Hepatocyte (in vitro differentiated cells): ENCODE data around the gene HNMT. TPM values are rescaled to one million over a fixed set of nuclear protein-coding genes. Genes with fewer than 3 reads are reported as not detected.

Source experiments
- DNase-seq: peaks from one replicate; pipeline ENCODE4 v3.0.0-alpha.2; 2016; ENCODE audit warnings: low spot score
- H2AFZ ChIP-seq: fragments of 200-600 bp; sonication (generic); 2 replicates; pipeline ENCODE4 v1.6.0; 2016; ENCODE audit warnings: antibody characterized with exemption, mild to moderate bottlenecking
- H3K27ac ChIP-seq: fragments of 200-600 bp; sonication (generic); 2 replicates; pipeline ENCODE4 v1.5.1; 2016; ENCODE audit warnings: mild to moderate bottlenecking
- H3K27me3 ChIP-seq: fragments of 200-600 bp; sonication (generic); 2 replicates; pipeline ENCODE4 v1.6.1; 2016
- H3K36me3 ChIP-seq: fragments of 200-600 bp; sonication (generic); replicated peaks from 2 replicates; pipeline ENCODE4 v1.5.1; 2016; ENCODE audit warnings: low read depth; ENCODE audit not compliant: insufficient read depth
- H3K4me1 ChIP-seq: fragments of 200-600 bp; sonication (generic); 2 replicates; pipeline ENCODE4 v1.5.1; 2016; ENCODE audit warnings: mild to moderate bottlenecking, moderate library complexity; ENCODE audit not compliant: insufficient read depth
- H3K4me2 ChIP-seq: fragments of 200-600 bp; sonication (generic); 2 replicates; pipeline ENCODE4 v1.6.0; 2016
- H3K4me3 ChIP-seq: fragments of 200-600 bp; sonication (generic); 2 replicates; pipeline ENCODE4 v1.5.1; 2016; ENCODE audit warnings: mild to moderate bottlenecking
- H3K79me2 ChIP-seq: fragments of 200-600 bp; sonication (generic); 2 replicates; pipeline ENCODE4 v1.6.0; 2017; ENCODE audit warnings: mild to moderate bottlenecking
- H3K9me2 ChIP-seq: fragments of 200-600 bp; sonication (generic); replicated peaks from 2 replicates; pipeline ENCODE4 v1.6.0; 2017; ENCODE audit warnings: mild to moderate bottlenecking; ENCODE audit not compliant: insufficient read depth
- H3K9me3 ChIP-seq: fragments of 200-600 bp; sonication (generic); 2 replicates; pipeline ENCODE4 v1.5.1; 2016; ENCODE audit warnings: low read depth, mild to moderate bottlenecking
- H4K20me1 ChIP-seq: fragments of 200-600 bp; sonication (generic); 2 replicates; pipeline ENCODE4 v1.6.0; 2016; ENCODE audit warnings: mild to moderate bottlenecking; ENCODE audit not compliant: insufficient read depth, poor library complexity, severe bottlenecking
- CTCF ChIP-seq: fragments of 200-600 bp; sonication (generic); IDR thresholded peaks from 2 replicates; pipeline ENCODE4 v1.5.1; 2016; ENCODE audit warnings: antibody characterized with exemption, mild to moderate bottlenecking; ENCODE audit not compliant: poor library complexity
- EZH2 ChIP-seq: fragments of 200-600 bp; sonication (generic); IDR thresholded peaks from 2 replicates; pipeline ENCODE4 v1.6.1; 2016; ENCODE audit warnings: antibody characterized with exemption, mild to moderate bottlenecking, borderline replicate concordance
- EZH2phosphoT487 ChIP-seq: fragments of 200-600 bp; sonication (generic); IDR thresholded peaks from one replicate; pipeline ENCODE4 v1.6.1; 2018; ENCODE audit warnings: antibody characterized with exemption, mild to moderate bottlenecking, low read depth, moderate library complexity; ENCODE audit not compliant: unreplicated experiment, severe bottlenecking
- WGBS: methylation state at CpG from one replicate; pipeline ENCODE4 v1.1.6; 2016; ENCODE audit warnings: low lambda C conversion rate; ENCODE audit errors: missing lambda C conversion rate; 5-methylcytosine and 5-hydroxymethylcytosine counted together
- polyA plus RNA-seq: library from polyadenylated mRNA; unstranded; fragments of >200 nt; fragmentation: Nextera tagmentation; extraction: Ambion mirVana; gene quantifications from 2 replicates; pipeline ENCODE4 v1.2.1, GENCODE V29; 2016
- total RNA-seq: library from RNA; depleted of rRNA; stranded (reverse); fragments of >200 nt; gene quantifications from 2 replicates; pipeline ENCODE4 v1.2.3, GENCODE V29; 2014

The HNMT gene
- total and polyA plus RNA-seq, 2 experiments from 2014 or later, result 23.4 to 26.3 TPM

GRCh38 chr2:137947032-137947727 is 17.1 kb upstream of the HNMT start:
- H3K27ac ChIP-seq, result peak overlapping the region; percentile 36
- H2AFZ ChIP-seq, result no peak overlapping the region
- 77% methylated on average over 3 of the region's 3 CpGs for WGBS

GRCh38 chr2:137947728-137948336 is 16.4 kb upstream of the HNMT start:
- H3K27me3 ChIP-seq, result no peaks in the 10 kb centered on the region
- 36% methylated on average over 4 of the region's 4 CpGs for WGBS
- H3K4me2 ChIP-seq, result peak overlapping the region; percentile 12
- H3K4me1 ChIP-seq, result peaks cover 22% of the 10 kb centered on the region
- no peaks in the 10 kb centered on the region for H3K9me3 ChIP-seq
- no peaks in the 10 kb centered on the region for H4K20me1 ChIP-seq
- DNase-seq, result peak; percentile 60
- H3K9me2 ChIP-seq, result no peaks in the 10 kb centered on the region
- no peak overlapping the region for H2AFZ ChIP-seq
- no peaks in the 10 kb centered on the region for H3K79me2 ChIP-seq
- no peak for TF ChIP-seq EZH2phosphoT487
- TF ChIP-seq CTCF, result peak; percentile 64
- no peaks in the 10 kb centered on the region for H3K36me3 ChIP-seq
- H3K4me3 ChIP-seq, result no peak overlapping the region
- H3K27ac ChIP-seq, result peak overlapping the region; percentile 36

More at GRCh38 chr2:137947032-137947727, 17.1 kb upstream of the HNMT start:
- no peaks in the 10 kb centered on the region for H3K9me3 ChIP-seq
- H3K4me1 ChIP-seq, result peaks cover 28% of the 10 kb centered on the region
- no peaks in the 10 kb centered on the region for H3K9me2 ChIP-seq
- no peak overlapping the region for H3K4me3 ChIP-seq
- TF ChIP-seq CTCF (no peak), EZH2 (no peak), EZH2phosphoT487 (no peak)
- H3K27me3 ChIP-seq, result no peaks in the 10 kb centered on the region
- peak overlapping the region; percentile 12 for H3K4me2 ChIP-seq
- no peaks in the 10 kb centered on the region for H3K79me2 ChIP-seq
- H3K36me3 ChIP-seq, result no peaks in the 10 kb centered on the region
- DNase-seq, result peak; percentile 18
- no peaks in the 10 kb centered on the region for H4K20me1 ChIP-seq

DNA sequence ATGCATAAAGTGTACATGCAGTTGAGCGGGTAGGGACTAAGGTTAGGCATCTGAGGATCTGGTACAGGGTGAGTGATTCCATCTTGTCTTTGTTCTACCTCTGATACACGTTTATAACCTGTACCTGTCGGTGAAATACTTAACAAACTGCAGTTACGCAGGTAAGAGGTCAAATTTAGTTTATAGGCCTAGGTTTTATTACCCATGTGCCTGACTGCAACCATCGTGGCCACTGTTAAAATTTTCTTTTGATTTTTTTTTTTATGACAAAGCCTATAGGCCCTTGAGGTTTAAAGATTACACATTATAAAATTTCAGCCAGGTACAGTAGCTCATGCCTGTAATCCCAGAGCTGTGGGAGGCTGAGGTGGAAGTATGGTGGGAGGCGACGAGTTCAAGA is 15.4 kb upstream of the HNMT start:
- Histone ChIP-seq H3K27me3 (no peaks in the 10 kb centered on the region), H2AFZ (no peak overlapping the region), H3K79me2 (no peaks in the 10 kb centered on the region), H3K36me3 (no peaks in the 10 kb centered on the region), H3K9me2 (no peaks in the 10 kb centered on the region), H3K4me1 (peaks cover 15% of the 10 kb centered on the region), H3K27ac (no peak overlapping the region), H3K4me3 (no peak overlapping the region), H4K20me1 (no peaks in the 10 kb centered on the region), H3K4me2 (no peak overlapping the region), H3K9me3 (no peaks in the 10 kb centered on the region)
- DNase-seq, result no peak
- 58% methylated on average over 7 of the region's 7 CpGs for WGBS
- TF ChIP-seq EZH2, result no peak
- TF ChIP-seq CTCF, result no peak
- TF ChIP-seq EZH2phosphoT487, result no peak
